H1 (cell line): Measurements from ENCODE around the gene C1orf210. TPM values are rescaled to one million over a fixed set of nuclear protein-coding genes. Genes with fewer than 3 reads are reported as not detected.
A peak's percentile ranks its signal among the peaks of the same experiment; 100 is the strongest.

Experiments used
- RAD21 ChIP-seq, 2 experiments: IDR thresholded peaks in 1 of 2; conservative IDR thresholded peaks in 1 of 2; 2 replicates each; pipeline ENCODE4 v1.6.1; 2011; ENCODE audit warnings: low read depth in 2 of 2, low read length in 2 of 2, improper control_type of control experiment in 1 of 2, inconsistent platforms in 1 of 2, mild to moderate bottlenecking in 1 of 2, moderate library complexity in 1 of 2
- TBP ChIP-seq: IDR thresholded peaks from 2 replicates; pipeline ENCODE4 v1.6.1; 2011; ENCODE audit warnings: low read depth, low read length, improper control_type of control experiment
- polyA plus RNA-seq, 7 experiments: library from polyadenylated mRNA; depleted of rRNA in 3 of 7; stranded (reverse) in 5 of 7; unstranded in 2 of 7; fragments of >200 nt in 5 of 7; fragments of 200-250 nt in 2 of 7; gene quantifications; 1 replicate in 5 of 7; 2 replicates in 1 of 7; 4 replicates in 1 of 7; pipeline versions ENCODE4 v1.2.1 to v1.2.3, GENCODE V29; 2011 to 2013; ENCODE audit warnings: missing spikeins in 2 of 7, mixed read lengths in 2 of 7
- total RNA-seq: library from RNA; stranded (reverse); fragmentation: NEBNext Ultra II Directional; extraction: Animal tissue kit (Norgen Biotek cat#: 25700); gene quantifications from 2 replicates; pipeline ENCODE4 v1.2.1, GENCODE V29; 2021

The C1orf210 gene
- total and polyA plus RNA-seq, 2 of the 8 experiments (the other 6 are each of a cell fraction or from before 2014, with no cell fraction given) = 12.0 to 27.9 TPM

DNA sequence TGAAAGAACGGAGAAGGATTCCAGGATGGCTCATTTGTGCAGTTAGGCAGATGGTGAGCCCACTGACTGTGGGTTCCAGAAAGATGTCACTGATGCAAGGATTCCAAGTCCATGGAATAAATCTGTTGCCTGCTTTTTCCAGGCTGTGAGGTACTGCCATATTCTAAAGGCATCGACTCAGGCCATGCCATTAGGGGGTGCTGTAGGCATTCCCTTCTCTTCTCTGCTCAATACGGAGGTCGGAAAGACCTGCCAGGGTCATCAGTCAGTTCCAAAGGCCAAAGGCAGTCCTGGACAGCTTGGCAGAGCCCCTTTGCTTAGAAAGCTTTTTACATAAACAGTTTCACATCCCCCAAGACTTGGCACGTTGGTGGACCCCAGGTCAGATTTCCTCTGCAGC is 47.3 kb downstream of the C1orf210 start (continued):
- TF ChIP-seq RAD21 (IDR thresholded peaks at IDR 0.05 in 1 of 2, conservative IDR thresholded peaks at IDR 0.05 in 1 of 2; ENCODE audit: low read depth in 2 of 2, low read length in 2 of 2) (peak; percentile 98), TBP (no peak)
